Rectal smooth muscle tissue (tissue), 1 donor: ENCODE data around the gene SGCE.

Source experiments
- H3K27ac ChIP-seq: one replicate; pipeline ENCODE4 v1.7.0; 2013; ENCODE audit warnings: low read depth, low read length, inconsistent platforms
- H3K27me3 ChIP-seq: one replicate; pipeline ENCODE4 v1.7.0; 2013; ENCODE audit warnings: low read length; ENCODE audit not compliant: control insufficient read depth, insufficient read depth
- H3K36me3 ChIP-seq: one replicate; pipeline ENCODE4 v1.7.0; 2013; ENCODE audit warnings: low read length; ENCODE audit not compliant: control insufficient read depth, insufficient read depth
- H3K4me1 ChIP-seq: one replicate; pipeline ENCODE4 v1.7.0; 2013; ENCODE audit warnings: low read length; ENCODE audit not compliant: control insufficient read depth, insufficient read depth
- H3K4me3 ChIP-seq: one replicate; pipeline ENCODE4 v1.7.0; 2013; ENCODE audit warnings: low read length
- H3K9ac ChIP-seq: one replicate; pipeline ENCODE4 v1.7.0; 2013; ENCODE audit warnings: low read length

Gene SGCE

DNA sequence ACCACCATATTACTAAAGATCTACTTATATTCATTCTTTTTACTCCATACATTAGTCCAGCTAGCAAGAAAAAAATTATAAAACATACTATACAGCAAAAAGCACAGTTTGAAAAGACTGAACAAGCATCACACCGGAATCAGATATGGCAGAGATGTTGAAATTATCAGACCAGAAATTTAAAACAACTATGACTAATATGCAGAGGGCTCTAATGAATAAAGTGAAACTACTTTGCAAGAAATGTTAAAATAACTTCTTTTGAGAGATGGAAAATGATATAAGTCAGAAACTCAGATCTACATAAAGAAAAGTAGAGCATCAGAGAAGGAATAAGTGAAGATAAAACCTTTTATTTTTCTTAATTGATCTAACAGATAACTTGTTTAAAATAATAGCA is 50.9 kb downstream of the SGCE start:
- Histone ChIP-seq H3K27ac (no peak overlapping the region), H3K36me3 (no peaks in the 10 kb centered on the region), H3K4me3 (no peak overlapping the region), H3K27me3 (no peaks in the 10 kb centered on the region), H3K9ac (no peak overlapping the region), H3K4me1 (no peaks in the 10 kb centered on the region)

DNA sequence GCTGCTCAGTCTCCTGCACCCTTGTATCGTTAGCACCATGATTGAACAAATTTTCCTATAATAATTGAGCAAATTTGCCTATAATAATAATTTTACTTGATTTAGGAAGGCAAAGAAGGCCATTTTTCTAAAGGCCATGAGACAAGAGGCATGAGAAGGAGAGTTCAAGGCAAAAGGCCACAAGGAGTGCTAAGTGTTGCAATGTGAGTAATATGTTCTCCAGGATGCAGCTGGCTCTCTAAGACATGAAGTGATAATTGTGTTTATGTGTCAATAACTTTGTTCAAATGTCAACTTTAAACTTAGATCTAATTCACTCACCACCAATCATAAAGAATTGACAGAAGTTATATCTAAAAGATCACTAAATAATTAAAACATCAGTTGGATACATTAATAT is 53.8 kb downstream of the SGCE start:
- Histone ChIP-seq H3K36me3 (no peaks in the 10 kb centered on the region), H3K27ac (no peak overlapping the region), H3K4me3 (no peak overlapping the region), H3K9ac (no peak overlapping the region), H3K4me1 (no peaks in the 10 kb centered on the region), H3K27me3 (no peaks in the 10 kb centered on the region)

DNA sequence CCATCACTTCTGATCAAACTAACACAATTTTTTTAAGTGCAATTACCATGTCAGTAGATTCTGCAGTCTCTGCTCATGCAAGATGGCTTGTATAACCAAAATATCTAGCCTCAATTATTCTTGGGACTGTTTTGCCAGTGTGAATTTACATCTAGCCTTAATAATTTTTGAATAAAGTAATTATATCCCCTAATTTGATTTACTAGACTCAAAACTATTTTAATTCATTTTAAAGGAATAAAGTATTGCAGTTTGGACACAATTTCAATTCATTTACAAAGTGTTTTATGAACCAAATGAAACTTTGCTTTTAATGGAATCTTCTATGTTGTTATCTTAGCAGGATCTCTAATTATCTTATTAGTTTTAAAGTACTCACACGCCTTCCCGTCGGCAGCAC is 55.7 kb downstream of the SGCE start:
- Histone ChIP-seq H3K4me1 (no peaks in the 10 kb centered on the region), H3K27ac (no peak overlapping the region), H3K9ac (no peak overlapping the region), H3K36me3 (no peaks in the 10 kb centered on the region), H3K4me3 (no peak overlapping the region), H3K27me3 (no peaks in the 10 kb centered on the region)

DNA sequence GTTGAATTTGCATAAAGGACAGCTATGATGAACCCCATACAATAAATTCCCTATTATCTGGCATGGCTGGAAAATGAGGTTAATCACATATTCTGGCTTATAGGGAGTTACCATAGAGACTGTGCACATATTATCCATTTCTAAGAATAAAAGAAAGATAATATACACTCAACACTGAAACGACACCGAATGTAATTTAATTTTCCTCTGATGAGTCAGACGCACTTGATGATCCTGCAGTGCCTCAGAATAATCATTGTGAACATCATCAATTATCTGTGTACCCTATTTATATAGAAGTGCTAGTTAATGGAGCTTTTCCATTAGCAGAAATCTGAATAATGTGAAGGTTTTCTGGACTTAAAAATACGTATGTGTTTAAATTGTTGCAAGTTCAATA is 60.2 kb downstream of the SGCE start:
- no peaks in the 10 kb centered on the region for H3K36me3 ChIP-seq
- no peaks in the 10 kb centered on the region for H3K27me3 ChIP-seq
- H3K27ac ChIP-seq = no peak overlapping the region
- H3K4me3 ChIP-seq = no peak overlapping the region
- H3K4me1 ChIP-seq = no peaks in the 10 kb centered on the region
- no peak overlapping the region for H3K9ac ChIP-seq

DNA sequence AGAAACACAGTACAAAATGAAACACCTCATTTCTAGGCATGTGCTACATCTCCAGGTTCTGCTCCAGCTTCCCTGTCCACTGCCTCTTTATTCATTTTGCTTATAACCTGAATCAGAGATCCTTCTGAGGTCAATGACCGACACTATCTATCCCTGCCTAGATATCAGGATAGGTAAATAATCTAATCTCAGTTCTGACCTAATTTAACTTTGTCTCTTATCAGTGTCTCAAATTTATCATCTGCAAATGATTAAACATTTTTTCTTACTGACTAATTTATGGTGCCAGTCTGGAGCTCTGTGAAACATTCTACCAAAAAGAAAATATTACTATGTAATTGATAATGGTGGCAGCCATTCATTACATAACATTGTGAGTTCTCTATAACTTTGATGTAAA is 61.1 kb downstream of the SGCE start:
- no peak overlapping the region for H3K27ac ChIP-seq
- no peak overlapping the region for H3K4me3 ChIP-seq
- no peaks in the 10 kb centered on the region for H3K36me3 ChIP-seq
- H3K27me3 ChIP-seq = no peaks in the 10 kb centered on the region
- no peaks in the 10 kb centered on the region for H3K4me1 ChIP-seq
- H3K9ac ChIP-seq = no peak overlapping the region

DNA sequence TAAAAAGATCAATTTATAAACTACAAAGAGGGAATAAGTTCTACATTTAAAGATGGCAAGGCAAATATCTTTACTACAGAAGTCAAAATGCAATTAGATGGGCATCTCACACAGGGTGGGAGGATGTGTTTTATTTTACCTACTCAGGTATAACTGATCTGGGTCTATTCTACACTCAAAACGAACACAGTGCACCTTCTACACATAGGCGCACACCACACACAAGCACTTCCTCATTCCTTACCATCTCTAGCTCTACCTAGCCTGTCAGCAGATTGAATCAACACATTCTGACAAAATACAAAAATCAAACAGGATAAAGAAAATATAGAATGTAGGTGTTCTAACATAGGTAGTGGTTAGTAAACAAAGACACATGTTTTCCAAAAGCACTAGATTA is 64.8 kb downstream of the SGCE start:
- H3K27ac ChIP-seq = no peak overlapping the region
- H3K9ac ChIP-seq = no peak overlapping the region
- H3K36me3 ChIP-seq = no peaks in the 10 kb centered on the region
- no peaks in the 10 kb centered on the region for H3K4me1 ChIP-seq
- H3K4me3 ChIP-seq = no peak overlapping the region
- H3K27me3 ChIP-seq = no peaks in the 10 kb centered on the region

DNA sequence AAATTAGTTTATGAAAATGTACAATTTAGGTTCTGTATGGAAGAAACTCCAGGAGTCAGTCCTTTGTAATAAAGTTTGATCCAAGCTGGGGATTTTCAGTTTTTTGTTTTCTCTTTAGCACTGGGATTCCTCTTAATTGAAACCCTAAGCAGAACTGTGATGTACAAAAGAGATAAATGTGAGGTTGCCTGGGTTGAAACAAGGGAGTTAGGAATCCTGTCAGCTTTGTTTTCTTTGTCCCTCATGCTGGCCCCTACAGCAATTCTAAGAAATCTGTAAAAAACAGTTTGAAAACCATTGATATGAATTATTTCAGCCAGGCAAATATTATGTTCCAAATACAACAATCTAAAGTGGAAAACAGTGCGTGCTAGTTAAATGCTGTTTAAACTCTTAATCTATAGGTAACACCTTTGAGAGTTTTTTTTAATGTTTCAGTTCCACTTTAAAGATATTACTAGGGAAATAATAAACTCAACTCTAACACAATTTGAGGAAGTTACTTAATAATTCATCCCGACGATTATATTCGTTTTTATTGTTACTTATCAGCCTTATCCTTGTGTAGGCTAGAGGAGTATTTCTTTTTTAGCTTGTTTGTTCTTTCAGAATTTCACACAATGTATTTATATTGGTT is 65.3 kb downstream of the SGCE start:
- Histone ChIP-seq H3K4me3 (no peak overlapping the region), H3K36me3 (no peaks in the 10 kb centered on the region), H3K4me1 (no peaks in the 10 kb centered on the region), H3K27me3 (no peaks in the 10 kb centered on the region), H3K27ac (no peak overlapping the region), H3K9ac (no peak overlapping the region)

DNA sequence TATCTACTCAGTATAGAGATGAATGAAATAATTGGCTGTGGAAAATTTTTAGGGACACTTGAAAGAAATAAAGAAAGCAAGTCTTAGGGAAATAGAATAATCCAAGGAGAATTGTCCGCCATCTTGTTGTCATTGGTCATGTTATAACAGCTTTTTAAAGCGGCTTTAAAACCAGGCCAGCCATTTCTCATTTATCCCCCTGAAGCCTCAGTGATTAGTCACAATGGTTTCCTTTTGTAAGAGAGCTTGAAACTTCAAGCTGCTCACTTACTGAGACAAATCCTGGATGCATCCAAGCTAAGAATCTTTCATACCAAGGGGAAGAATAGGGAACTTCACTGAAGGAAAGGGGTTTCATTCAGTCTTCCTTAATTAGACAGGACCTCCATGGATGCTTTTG is 67.9 kb downstream of the SGCE start:
- no peak overlapping the region for H3K27ac ChIP-seq
- H3K9ac ChIP-seq = no peak overlapping the region
- H3K27me3 ChIP-seq = no peaks in the 10 kb centered on the region
- no peaks in the 10 kb centered on the region for H3K36me3 ChIP-seq
- H3K4me3 ChIP-seq = no peak overlapping the region
- no peaks in the 10 kb centered on the region for H3K4me1 ChIP-seq

DNA sequence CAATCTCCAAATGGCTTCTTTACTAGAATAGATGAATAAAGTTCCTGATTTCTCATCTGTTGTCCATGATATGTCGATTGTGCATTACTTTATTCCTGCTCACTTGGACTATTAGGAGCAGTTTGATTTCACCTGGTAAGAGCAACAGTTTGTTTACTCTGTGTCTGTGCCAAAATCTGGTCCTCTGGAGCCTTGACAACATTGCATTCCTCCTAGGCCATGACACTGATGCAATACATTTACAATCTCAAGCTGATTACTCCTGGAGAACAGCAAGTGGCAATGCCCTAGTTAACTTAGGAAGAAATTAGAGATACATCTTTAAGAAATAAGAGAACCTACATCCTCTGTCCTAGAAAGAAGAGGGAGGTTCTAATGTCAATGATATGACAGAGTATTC is 71.8 kb downstream of the SGCE start:
- Histone ChIP-seq H3K27me3 (no peaks in the 10 kb centered on the region), H3K9ac (no peak overlapping the region), H3K36me3 (no peaks in the 10 kb centered on the region), H3K4me1 (no peaks in the 10 kb centered on the region), H3K4me3 (no peak overlapping the region), H3K27ac (no peak overlapping the region)

DNA sequence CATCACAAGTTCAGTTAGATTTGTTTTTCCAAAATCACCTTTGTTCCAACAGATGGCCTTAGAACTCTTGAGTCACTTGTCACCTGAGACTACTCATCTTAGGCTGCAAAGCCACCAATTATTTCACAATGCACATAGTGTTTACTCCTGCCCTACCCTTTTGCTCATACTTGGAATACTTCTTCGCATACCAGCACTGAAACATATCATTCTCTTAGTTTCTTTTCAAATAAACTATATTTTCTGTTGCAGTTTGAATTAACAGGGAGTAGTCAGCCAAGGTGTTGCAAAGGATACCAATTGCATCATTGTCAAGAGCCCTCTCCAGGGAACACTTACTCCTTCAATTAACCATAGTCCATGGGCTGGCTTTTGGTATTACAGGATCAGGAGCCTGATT is 75.3 kb downstream of the SGCE start:
- Histone ChIP-seq H3K36me3 (peaks cover 3% of the 10 kb centered on the region), H3K27me3 (no peaks in the 10 kb centered on the region), H3K4me3 (no peak overlapping the region), H3K9ac (no peak overlapping the region), H3K27ac (no peak overlapping the region), H3K4me1 (no peaks in the 10 kb centered on the region)

DNA sequence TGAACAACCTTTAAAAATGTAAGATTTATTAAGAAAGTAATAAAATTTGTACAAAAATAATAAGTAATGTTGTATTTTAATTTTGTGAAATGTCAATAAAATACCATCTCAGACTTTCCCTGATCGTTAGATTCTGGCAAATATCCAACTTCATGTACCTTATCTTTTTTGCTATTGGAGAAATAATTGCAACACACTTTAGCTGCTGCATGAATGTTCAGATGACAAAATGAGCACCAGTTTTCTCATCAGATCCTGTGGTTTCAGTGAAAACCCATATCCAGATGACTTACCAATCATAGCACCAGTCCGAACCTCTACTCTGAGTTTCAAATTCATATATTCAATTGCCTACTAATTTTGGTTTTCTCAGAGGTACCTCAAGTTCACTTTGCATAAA is 76.5 kb downstream of the SGCE start:
- no peaks in the 10 kb centered on the region for H3K4me1 ChIP-seq
- no peak overlapping the region for H3K27ac ChIP-seq
- H3K4me3 ChIP-seq = no peak overlapping the region
- peaks cover 3% of the 10 kb centered on the region for H3K36me3 ChIP-seq
- no peaks in the 10 kb centered on the region for H3K27me3 ChIP-seq
- H3K9ac ChIP-seq = no peak overlapping the region

DNA sequence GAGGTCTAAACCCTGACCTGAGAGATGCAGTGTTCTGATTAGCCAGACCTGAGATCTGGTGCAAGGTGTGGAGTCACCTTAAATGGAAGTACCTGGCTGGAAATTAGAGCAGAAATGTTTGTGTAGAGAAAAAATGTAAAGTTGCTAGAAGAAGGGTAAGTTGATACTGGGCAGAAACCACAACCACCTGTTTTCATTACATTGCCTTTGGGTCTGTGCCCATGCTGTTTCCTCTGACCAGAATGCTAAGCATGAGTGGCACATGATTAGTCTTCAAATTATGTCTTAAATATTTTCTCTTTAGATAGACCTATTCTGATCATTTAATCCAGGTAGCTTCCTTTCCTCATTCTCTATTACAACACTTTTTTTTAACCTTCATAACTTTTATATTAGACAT is 77.3 kb downstream of the SGCE start:
- no peak overlapping the region for H3K27ac ChIP-seq
- H3K27me3 ChIP-seq = no peaks in the 10 kb centered on the region
- H3K9ac ChIP-seq = no peak overlapping the region
- no peaks in the 10 kb centered on the region for H3K4me1 ChIP-seq
- peaks cover 3% of the 10 kb centered on the region for H3K36me3 ChIP-seq
- no peak overlapping the region for H3K4me3 ChIP-seq

DNA sequence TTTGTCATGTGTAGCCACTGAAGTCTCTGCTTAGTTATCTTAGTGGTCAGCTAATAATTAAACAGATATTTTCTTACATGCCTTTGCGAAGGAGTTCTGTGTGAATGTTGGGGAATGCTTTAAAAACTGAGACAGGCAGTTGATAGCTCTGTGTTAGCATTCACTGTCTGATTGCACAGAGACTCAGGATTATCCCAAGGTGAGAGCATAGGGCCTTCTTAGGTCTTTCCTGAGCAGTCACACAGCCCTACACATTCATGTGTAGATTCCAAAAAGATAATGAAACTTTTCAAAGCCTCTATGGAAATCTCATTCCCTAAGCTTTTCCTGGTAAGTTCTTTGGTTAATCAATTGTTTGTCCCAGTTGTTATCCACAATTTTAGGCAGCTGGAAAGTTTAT is 78.6 kb downstream of the SGCE start:
- no peak overlapping the region for H3K27ac ChIP-seq
- H3K4me3 ChIP-seq = no peak overlapping the region
- no peaks in the 10 kb centered on the region for H3K4me1 ChIP-seq
- no peak overlapping the region for H3K9ac ChIP-seq
- peaks cover 3% of the 10 kb centered on the region for H3K36me3 ChIP-seq
- H3K27me3 ChIP-seq = no peaks in the 10 kb centered on the region
